ENCODE data around the gene USP20.

DNA sequence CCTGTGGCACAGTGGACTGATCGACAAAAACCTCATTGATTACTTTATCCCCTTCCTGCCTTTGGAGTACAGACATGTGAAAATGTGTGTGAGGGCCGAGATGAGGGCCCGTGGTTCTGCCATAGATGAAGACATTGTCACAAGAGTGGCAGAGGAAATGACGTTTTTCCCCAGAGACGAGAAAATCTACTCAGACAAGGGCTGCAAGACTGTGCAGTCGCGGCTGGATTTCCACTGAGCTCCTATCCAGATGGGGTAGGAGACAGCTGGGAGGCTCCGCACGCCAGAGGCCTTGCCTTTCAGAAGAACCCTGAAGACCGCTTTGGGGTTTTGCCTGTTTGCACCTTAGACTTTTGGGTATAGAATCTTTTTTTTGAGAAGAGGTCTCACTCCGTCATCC lies 25.9 kb upstream of the USP20 start:
- TF ChIP-seq CTCF (conservative IDR thresholded peaks at IDR 0.05; ENCODE audit: low read length) (no peak), EZH2phosphoT487 (IDR thresholded peaks at IDR 0.05; ENCODE audit: borderline replicate concordance, low read depth, low read length) (no peak)

Measured in OCI-LY7 (cell line).